Stimulated activated CD8-positive, alpha-beta memory T cell treated with anti-CD3 and anti-CD28 coated beads, Interleukin-4, amount 100 ng/mL, for 24 hours (primary cell): Measurements from ENCODE around the gene SMARCA2.

Experiments used
- DNase-seq: peaks from one replicate; pipeline ENCODE4 v3.0.0-alpha.2; 2020; ENCODE audit warnings: low read depth

Gene SMARCA2

GRCh38 chr9:2174306-2174705 is 159.2 kb downstream of the SMARCA2 start:
- no peak for DNase-seq

GRCh38 chr9:2174911-2175310 is 159.8 kb downstream of the SMARCA2 start:
- no peak for DNase-seq

- no peak for DNase-seq
Observed at GRCh38 chr9:2177121-2177520, 162.0 kb downstream of the SMARCA2 start.

- DNase-seq = no peak
Observed at GRCh38 chr9:2178034-2178734, 163.0 kb downstream of the SMARCA2 start.

- DNase-seq = no peak
Observed at GRCh38 chr9:2179567-2179966, 164.4 kb downstream of the SMARCA2 start.

GRCh38 chr9:2180154-2180553 is 165.0 kb downstream of the SMARCA2 start:
- DNase-seq = no peak

- no peak for DNase-seq
Observed at GRCh38 chr9:2180704-2181103, 165.6 kb downstream of the SMARCA2 start.

- DNase-seq = no peak
Observed at GRCh38 chr9:2181792-2182191, 166.6 kb downstream of the SMARCA2 start.

GRCh38 chr9:2190939-2191608 is 175.9 kb downstream of the SMARCA2 start:
- DNase-seq = no peak

- no peak for DNase-seq
Observed at GRCh38 chr9:2191609-2191972, 176.4 kb downstream of the SMARCA2 start.

GRCh38 chr9:2192356-2192979 is 177.3 kb downstream of the SMARCA2 start:
- no peak for DNase-seq

- no peak for DNase-seq
Observed at GRCh38 chr9:2193552-2193951, 178.4 kb downstream of the SMARCA2 start.

GRCh38 chr9:2195211-2195610 is 180.1 kb downstream of the SMARCA2 start:
- DNase-seq = no peak

GRCh38 chr9:2196757-2197156 is 181.6 kb downstream of the SMARCA2 start:
- no peak for DNase-seq

- DNase-seq = no peak
Observed at GRCh38 chr9:2198956-2199635, 183.9 kb downstream of the SMARCA2 start.

- DNase-seq = no peak
Observed at GRCh38 chr9:2199999-2200796, 185.1 kb downstream of the SMARCA2 start.

- no peak for DNase-seq
Observed at GRCh38 chr9:2208465-2208864, 193.3 kb downstream of the SMARCA2 start.

GRCh38 chr9:2208991-2209390 is 193.8 kb downstream of the SMARCA2 start:
- no peak for DNase-seq

GRCh38 chr9:2209400-2209799 is 194.3 kb downstream of the SMARCA2 start:
- DNase-seq = no peak

GRCh38 chr9:2210201-2210600 is 195.1 kb downstream of the SMARCA2 start:
- no peak for DNase-seq

- DNase-seq = no peak
Observed at GRCh38 chr9:2213830-2214468, 198.8 kb downstream of the SMARCA2 start.

- no peak for DNase-seq
Observed at GRCh38 chr9:2214707-2215106, 199.6 kb downstream of the SMARCA2 start.
